Panc1 (cell line): ENCODE results near the gene INTS6.

ENCODE experiments used
- CTCF ChIP-seq: fragments of 450-650 bp; IDR thresholded peaks from 2 replicates; pipeline ENCODE4 v1.5.1; 2017; ENCODE audit warnings: mild to moderate bottlenecking
- POLR2AphosphoS5 ChIP-seq: IDR thresholded peaks from 2 replicates; pipeline ENCODE4 v1.6.1; 2012; ENCODE audit warnings: mild to moderate bottlenecking, low read depth, low read length, moderate library complexity

- TF ChIP-seq CTCF = no peak
- TF ChIP-seq POLR2AphosphoS5 = no peak
Observed at GRCh38 chr13:51432576-51432975, 20.3 kb downstream of the INTS6 start.
